ENCODE measurements around the gene IL10RA. TPM values are rescaled to one million over a fixed set of nuclear protein-coding genes. Genes with fewer than 3 reads are reported as not detected.

Gene IL10RA
- total RNA-seq, 1 donor from 2014 or later = 5.8 TPM

DNA sequence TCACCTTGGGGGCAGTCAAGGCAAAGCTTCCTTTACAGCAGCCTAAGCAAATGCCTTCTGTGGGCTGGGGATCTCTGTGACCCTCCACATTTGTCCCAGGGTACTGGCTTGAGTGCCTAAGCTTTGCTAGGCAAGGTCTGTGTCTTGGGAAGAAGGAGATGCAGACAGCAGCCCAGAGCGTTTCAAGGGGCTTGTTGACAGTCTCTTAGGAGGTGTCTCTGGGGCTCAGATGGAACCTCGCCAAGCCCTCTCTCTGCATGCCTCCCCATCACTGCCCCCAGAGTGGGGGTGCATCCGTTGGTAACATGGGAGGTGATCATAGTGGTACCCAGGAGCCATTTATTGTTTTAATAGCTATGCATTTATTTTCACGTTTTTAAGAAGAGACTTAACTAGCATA lies 61.6 kb downstream of the IL10RA start:
- DNase-seq = no peak
- Mint-ChIP-seq H3K4me3 (ENCODE audit: unreplicated experiment) (no peak overlapping the region), H3K4me1 (ENCODE audit: low read depth, unreplicated experiment) (no peaks in the 10 kb centered on the region), H3K27me3 (ENCODE audit: unreplicated experiment) (peaks cover 4% of the 10 kb centered on the region), H3K27ac (ENCODE audit: unreplicated experiment) (no peak overlapping the region), H3K36me3 (ENCODE audit: unreplicated experiment) (no peaks in the 10 kb centered on the region), H3K9me3 (ENCODE audit: unreplicated experiment) (no peaks in the 10 kb centered on the region)
- TF ChIP-seq, protein P1, sequence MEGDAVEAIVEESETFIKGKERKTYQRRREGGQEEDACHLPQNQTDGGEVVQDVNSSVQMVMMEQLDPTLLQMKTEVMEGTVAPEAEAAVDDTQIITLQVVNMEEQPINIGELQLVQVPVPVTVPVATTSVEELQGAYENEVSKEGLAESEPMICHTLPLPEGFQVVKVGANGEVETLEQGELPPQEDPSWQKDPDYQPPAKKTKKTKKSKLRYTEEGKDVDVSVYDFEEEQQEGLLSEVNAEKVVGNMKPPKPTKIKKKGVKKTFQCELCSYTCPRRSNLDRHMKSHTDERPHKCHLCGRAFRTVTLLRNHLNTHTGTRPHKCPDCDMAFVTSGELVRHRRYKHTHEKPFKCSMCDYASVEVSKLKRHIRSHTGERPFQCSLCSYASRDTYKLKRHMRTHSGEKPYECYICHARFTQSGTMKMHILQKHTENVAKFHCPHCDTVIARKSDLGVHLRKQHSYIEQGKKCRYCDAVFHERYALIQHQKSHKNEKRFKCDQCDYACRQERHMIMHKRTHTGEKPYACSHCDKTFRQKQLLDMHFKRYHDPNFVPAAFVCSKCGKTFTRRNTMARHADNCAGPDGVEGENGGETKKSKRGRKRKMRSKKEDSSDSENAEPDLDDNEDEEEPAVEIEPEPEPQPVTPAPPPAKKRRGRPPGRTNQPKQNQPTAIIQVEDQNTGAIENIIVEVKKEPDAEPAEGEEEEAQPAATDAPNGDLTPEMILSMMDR (IDR thresholded peaks at IDR 0.05; ENCODE audit: partially characterized antibody, unreplicated experiment) = no peak

GRCh38 chr11:118048472-118049370 lies 62.5 kb downstream of the IL10RA start:
- no peak for DNase-seq
- Mint-ChIP-seq H3K27me3 (ENCODE audit: unreplicated experiment) (peaks cover 4% of the 10 kb centered on the region), H3K9me3 (ENCODE audit: unreplicated experiment) (no peaks in the 10 kb centered on the region), H3K36me3 (ENCODE audit: unreplicated experiment) (no peaks in the 10 kb centered on the region), H3K4me3 (ENCODE audit: unreplicated experiment) (no peak overlapping the region), H3K4me1 (ENCODE audit: low read depth, unreplicated experiment) (no peaks in the 10 kb centered on the region), H3K27ac (ENCODE audit: unreplicated experiment) (no peak overlapping the region)
- TF ChIP-seq, protein P1 (IDR thresholded peaks at IDR 0.05; ENCODE audit: partially characterized antibody, unreplicated experiment) = no peak

DNA sequence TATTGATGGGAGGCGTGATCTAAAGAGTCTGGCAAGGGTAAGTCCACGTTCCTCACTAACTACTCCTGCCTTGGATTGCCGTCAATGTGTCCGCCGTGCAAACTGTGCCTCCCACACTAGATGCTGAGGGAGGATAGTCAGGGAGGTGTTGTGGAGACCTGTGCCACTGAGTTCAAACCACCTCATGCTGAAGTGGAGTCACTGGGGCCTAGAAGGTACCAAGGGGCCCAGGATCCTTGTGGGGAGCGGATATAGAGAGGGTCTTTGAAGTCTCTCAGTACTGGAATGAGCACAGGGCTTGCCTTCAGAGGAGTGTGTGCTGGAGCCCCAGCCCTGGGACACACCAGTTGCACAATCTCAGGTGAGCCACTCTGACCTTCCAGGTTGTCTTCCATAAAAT lies 63.6 kb downstream of the IL10RA start:
- DNase-seq = no peak
- no peaks in the 10 kb centered on the region for H3K36me3 Mint-ChIP-seq (ENCODE audit: unreplicated experiment)
- H3K27me3 Mint-ChIP-seq (ENCODE audit: unreplicated experiment) = peaks cover 2% of the 10 kb centered on the region
- no peaks in the 10 kb centered on the region for H3K9me3 Mint-ChIP-seq (ENCODE audit: unreplicated experiment)
- no peak overlapping the region for H3K4me3 Mint-ChIP-seq (ENCODE audit: unreplicated experiment)
- H3K27ac Mint-ChIP-seq (ENCODE audit: unreplicated experiment) = no peak overlapping the region
- TF ChIP-seq, protein P1 (IDR thresholded peaks at IDR 0.05; ENCODE audit: partially characterized antibody, unreplicated experiment) = no peak
- H3K4me1 Mint-ChIP-seq (ENCODE audit: low read depth, unreplicated experiment) = no peaks in the 10 kb centered on the region

- TF ChIP-seq, protein P1 (IDR thresholded peaks at IDR 0.05; ENCODE audit: partially characterized antibody, unreplicated experiment) = no peak
- Mint-ChIP-seq H3K4me1 (ENCODE audit: low read depth, unreplicated experiment) (no peaks in the 10 kb centered on the region), H3K27me3 (ENCODE audit: unreplicated experiment) (peaks cover 2% of the 10 kb centered on the region), H3K36me3 (ENCODE audit: unreplicated experiment) (no peaks in the 10 kb centered on the region), H3K4me3 (ENCODE audit: unreplicated experiment) (no peak overlapping the region), H3K27ac (ENCODE audit: unreplicated experiment) (no peak overlapping the region), H3K9me3 (ENCODE audit: unreplicated experiment) (no peaks in the 10 kb centered on the region)
- no peak for DNase-seq
Observed at GRCh38 chr11:118050208-118050891, 64.2 kb downstream of the IL10RA start.

Other genes starting within 250 kb of the IL10RA start
- 0.07 TPM for gene DSCAML1, start 189.2 kb upstream of the IL10RA start, total RNA-seq (ENCODE audit: unreplicated experiment)
- 0.44 TPM for gene FXYD2, start 161.7 kb upstream of the IL10RA start, total RNA-seq (ENCODE audit: unreplicated experiment)
- 57.1 TPM for gene FXYD6, start 109.7 kb upstream of the IL10RA start, total RNA-seq (ENCODE audit: unreplicated experiment)
- gene TMPRSS13, start 57.0 kb upstream of the IL10RA start, total RNA-seq (ENCODE audit: unreplicated experiment) = 0.32 TPM
- not detected for gene TMPRSS4, start 90.7 kb downstream of the IL10RA start, total RNA-seq (ENCODE audit: unreplicated experiment)
- not detected for gene SMIM35, start 100.6 kb downstream of the IL10RA start, total RNA-seq (ENCODE audit: unreplicated experiment)
- gene SCN4B, start 166.4 kb downstream of the IL10RA start, total RNA-seq (ENCODE audit: unreplicated experiment) = 2.9 TPM
- 0.39 TPM for gene SCN2B, start 190.2 kb downstream of the IL10RA start, total RNA-seq (ENCODE audit: unreplicated experiment)
- gene JAML, start 238.6 kb downstream of the IL10RA start, total RNA-seq (ENCODE audit: unreplicated experiment) = not detected